Activated T-cell treated with anti-CD3 and anti-CD28 coated beads, Interleukin-2, amount 50 U/mL, for 1 hour (primary cell): ENCODE data around the gene PLEKHH2.
"Not testable (repeated sequence)": the region's sequence is repeated elsewhere in the genome, so short reads cannot be mapped to it uniquely, and the experiment has no call there.

Experiments
- DNase-seq: peaks from one replicate; pipeline ENCODE4 v3.0.0-alpha.2; 2020

PLEKHH2 gene

GRCh38 chr2:43642363-43642762, 5.3 kb downstream of the PLEKHH2 start:
- no peak for DNase-seq

DNA sequence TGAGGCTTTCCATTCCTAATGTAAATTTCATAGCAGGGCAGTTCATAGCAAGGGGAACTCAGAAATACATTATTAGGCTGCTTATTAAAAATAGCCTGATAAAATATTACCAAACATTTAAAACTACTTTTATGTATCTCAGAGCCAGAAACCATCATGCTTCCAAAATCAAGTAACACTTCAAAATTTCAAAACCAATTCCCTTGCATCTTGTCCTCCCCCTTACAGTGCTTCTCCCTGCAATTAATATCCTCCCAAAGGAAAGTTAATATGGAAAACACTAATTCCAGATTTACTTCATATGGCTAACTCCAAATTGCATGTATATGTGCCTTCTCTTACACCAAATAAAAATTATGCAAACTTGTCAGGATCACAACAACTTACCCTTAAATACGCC, 6.6 kb downstream of the PLEKHH2 start:
- DNase-seq, result no peak

GRCh38 chr2:43648994-43649701, 12.1 kb downstream of the PLEKHH2 start:
- no peak for DNase-seq

GRCh38 chr2:43653506-43653905, 16.4 kb downstream of the PLEKHH2 start:
- no peak for DNase-seq

- no peak for DNase-seq
These were observed 20.2 kb downstream of the PLEKHH2 start for GRCh38 chr2:43657241-43657640.

DNA sequence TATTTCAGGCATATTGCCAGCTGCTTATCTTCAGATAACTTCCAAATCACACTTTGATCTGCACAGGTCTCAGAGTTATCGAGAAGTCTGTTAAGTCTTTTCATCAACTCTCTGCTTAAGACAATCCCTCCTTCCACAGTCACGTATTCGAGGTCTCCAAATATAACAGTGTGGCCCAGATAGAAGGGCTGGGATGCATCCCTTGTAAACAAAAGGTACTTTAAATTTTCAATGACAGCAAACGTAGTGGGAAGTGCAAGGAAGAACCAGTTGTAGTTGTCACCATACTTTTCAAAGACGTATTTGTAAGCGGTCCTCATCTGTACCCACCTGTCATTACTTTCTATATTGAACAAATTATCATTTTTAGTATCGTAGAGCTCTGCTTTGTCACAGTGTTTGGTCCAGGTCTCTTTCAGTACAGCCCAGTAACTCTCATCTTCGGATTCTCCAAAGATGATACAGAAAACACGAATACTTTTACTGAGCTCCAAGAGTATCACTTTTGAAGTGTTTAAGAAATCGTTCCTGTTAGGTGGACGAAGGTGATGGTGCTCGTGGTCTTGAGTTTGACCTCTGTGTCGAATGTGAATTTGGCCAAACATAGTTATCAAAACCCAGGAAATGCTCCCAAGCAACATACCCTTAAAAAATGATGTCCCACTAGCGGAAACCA, 38.7 kb downstream of the PLEKHH2 start:
- no peak for DNase-seq

- DNase-seq, result peak; percentile 23
These were observed 39.4 kb downstream of the PLEKHH2 start, which contains the start of gene C1GALT1C1L for GRCh38 chr2:43676322-43677050. Gene C1GALT1C1L (minus strand): TSS chr2:43676429. CDS start chr2:43676322, 107 bp downstream.

GRCh38 chr2:43677783-43678182, 40.7 kb downstream of the PLEKHH2 start:
- not testable (repeated sequence) for DNase-seq

- no peak for DNase-seq
These were observed 48.3 kb downstream of the PLEKHH2 start for GRCh38 chr2:43685357-43685756.

- no peak for DNase-seq
These were observed 52.9 kb downstream of the PLEKHH2 start for GRCh38 chr2:43689999-43690398.

DNA sequence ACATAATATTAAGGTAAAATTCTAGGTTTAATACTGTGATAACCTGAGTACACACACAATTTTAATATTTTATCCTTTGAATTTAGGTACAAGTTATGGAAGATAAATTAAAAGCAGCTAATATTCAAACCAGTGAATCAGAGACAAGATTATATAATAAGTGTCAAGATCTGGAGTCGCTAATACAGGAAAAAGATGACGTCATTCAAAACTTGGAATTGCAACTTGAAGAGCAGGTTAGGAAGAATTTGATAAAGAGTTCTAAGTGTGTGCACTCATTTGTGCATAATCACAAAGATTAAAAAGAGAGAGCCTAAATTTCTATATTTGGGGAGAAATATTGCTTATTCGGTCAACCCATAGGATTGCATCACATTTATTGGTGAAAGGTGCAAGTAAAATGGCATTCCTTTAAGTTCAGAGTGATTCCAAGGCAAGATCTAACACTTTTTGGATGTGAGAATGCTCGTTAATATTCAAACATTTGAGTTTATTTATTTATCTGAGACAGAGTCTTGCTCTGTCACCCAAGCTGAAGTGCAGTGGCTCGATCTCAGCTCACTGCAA, 55.5 kb downstream of the PLEKHH2 start:
- no peak for DNase-seq

GRCh38 chr2:43698140-43698539, 61.1 kb downstream of the PLEKHH2 start:
- DNase-seq, result not testable (repeated sequence)

- no peak for DNase-seq
These were observed 62.7 kb downstream of the PLEKHH2 start for GRCh38 chr2:43699761-43700160.

DNA sequence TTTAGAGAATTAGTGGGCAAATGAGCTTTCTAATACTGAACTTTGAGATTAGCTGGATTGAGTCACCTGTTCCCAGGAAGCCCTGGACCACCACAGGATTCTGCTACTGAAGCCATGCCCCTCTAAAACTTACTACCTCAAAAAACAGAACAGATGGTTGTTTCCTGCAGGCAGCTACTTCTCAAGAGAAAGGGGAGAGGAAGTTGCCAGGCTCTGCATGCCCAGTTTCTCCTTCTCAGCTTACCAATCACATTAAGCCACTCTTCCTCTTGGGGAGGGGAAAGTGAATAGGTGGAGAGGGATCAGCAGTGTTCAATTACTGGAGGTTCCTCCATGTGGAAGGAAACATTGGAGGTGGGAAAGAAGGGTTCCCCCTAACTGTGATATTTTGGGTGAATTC, 64.1 kb downstream of the PLEKHH2 start:
- no peak for DNase-seq

DNA sequence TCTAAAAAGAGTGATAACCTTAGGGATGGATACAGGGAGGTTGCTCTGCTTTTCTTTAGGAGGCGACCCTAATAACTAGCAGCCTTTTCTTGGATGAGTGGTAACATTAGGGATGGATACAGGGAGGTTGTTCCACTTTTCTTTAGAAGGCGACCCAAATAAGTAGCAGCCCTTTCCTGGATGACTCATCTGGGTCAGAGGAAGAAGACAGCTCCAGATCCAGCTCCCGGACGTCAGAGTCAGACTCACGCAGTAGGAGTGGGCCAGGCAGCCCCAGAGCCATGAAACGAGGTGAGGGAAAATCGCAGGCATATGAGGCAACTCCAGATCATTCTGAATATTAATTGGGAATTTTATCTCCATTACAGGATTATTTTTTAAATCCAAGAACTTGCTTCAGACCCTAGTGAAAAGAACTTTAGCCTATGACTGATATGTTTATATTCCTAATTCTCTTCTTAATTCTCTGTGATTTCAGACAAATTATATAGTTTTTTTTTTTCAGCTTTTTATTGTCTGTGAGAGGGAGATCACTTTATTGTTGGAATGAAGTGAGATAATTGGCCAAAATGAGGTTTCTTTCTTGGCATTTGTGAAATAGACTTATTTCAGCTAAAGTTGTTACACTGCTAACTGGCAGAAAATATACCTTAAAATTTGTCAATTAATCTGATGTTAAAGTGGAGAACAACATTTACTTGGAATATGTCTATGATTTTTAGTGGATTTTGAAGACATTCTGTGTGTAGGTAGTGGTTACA, 70.4 kb downstream of the PLEKHH2 start:
- DNase-seq, result no peak

DNA sequence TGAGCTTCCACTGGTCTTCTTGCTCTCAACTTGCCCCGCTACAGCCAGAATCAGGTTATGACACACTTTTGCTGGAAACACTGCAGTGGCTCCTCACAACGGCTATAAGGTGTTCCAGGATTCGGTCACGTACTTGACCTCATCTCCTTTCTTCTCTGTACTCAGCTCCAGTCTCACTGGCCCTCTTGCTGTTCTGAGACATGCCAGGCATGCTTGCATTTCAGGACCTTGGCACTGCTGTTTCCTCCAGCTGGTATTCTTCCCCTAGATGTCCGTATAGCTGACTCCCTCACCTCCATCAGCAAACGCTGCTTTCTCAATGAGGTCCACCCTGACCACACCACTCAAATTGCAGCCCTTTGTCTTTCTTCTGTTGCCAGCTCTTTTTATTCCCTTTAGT, 71.1 kb downstream of the PLEKHH2 start:
- no peak for DNase-seq

- DNase-seq, result no peak
These were observed 71.8 kb downstream of the PLEKHH2 start for GRCh38 chr2:43708891-43709290.

- DNase-seq, result no peak
These were observed 73.8 kb downstream of the PLEKHH2 start for GRCh38 chr2:43710866-43711265.

- no peak for DNase-seq
These were observed 77.1 kb downstream of the PLEKHH2 start for GRCh38 chr2:43714164-43714563.

- no peak for DNase-seq
These were observed 78.4 kb downstream of the PLEKHH2 start for GRCh38 chr2:43715300-43716098.

DNA sequence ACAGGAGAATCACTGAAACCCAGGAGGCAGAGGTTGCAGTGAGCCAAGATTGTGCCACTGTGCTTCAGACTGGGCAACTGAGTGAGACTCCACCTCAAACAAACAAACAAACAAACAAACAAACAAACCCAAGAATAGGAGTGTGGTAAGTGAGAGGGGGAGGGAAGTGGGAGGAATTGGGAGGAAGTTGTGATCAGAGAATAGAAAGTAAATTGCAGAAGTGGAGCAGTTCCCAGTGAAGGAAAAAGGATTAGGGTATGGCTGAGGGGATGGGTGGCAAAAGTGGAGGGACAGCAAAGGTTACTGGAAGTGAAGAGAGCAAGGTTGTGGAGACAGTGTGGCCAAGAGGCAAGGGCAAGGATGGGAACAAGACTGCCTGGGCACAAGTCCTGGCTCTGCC, 80.3 kb downstream of the PLEKHH2 start:
- no peak for DNase-seq
